HepG2 (cell line): ENCODE data around the gene PCYOX1L. TPM values are rescaled to one million over a fixed set of nuclear protein-coding genes. Genes with fewer than 3 reads are reported as not detected.

Source experiments
- AHR ChIP-seq: IDR thresholded peaks from 2 replicates; pipeline ENCODE4 v1.6.1; 2018; ENCODE audit warnings: missing genetic modification reagents, missing compliant biosample characterization
- ATF2 ChIP-seq: sonication (generic); formaldehyde crosslinking; IDR thresholded peaks from 2 replicates; pipeline ENCODE4 v1.4.0; 2020; ENCODE audit warnings: missing genetic modification reagents
- CAMTA2 ChIP-seq: sonication (generic); formaldehyde crosslinking; IDR thresholded peaks from 2 replicates; pipeline ENCODE4 v1.4.0; 2020; ENCODE audit warnings: mild to moderate bottlenecking, missing genetic modification reagents, borderline replicate concordance
- CC2D1A ChIP-seq: sonication (generic); formaldehyde crosslinking; IDR thresholded peaks from 2 replicates; pipeline ENCODE4 v1.8.1; 2023; ENCODE audit warnings: mild to moderate bottlenecking, missing genetic modification reagents
- ERF ChIP-seq: IDR thresholded peaks from 2 replicates; pipeline ENCODE4 v1.6.1; 2018; ENCODE audit warnings: missing biosample characterization, missing genetic modification reagents
- FUBP1 ChIP-seq: sonication (generic); formaldehyde crosslinking; IDR thresholded peaks from 2 replicates; pipeline ENCODE4 v1.5.1; 2020; ENCODE audit warnings: missing genetic modification reagents, mild to moderate bottlenecking, borderline replicate concordance
- HNF1B ChIP-seq: sonication (generic); formaldehyde crosslinking; IDR thresholded peaks from 2 replicates; pipeline ENCODE4 v1.5.1; 2020; ENCODE audit warnings: mild to moderate bottlenecking, moderate library complexity, missing genetic modification reagents
- ISL2 ChIP-seq: sonication (generic); formaldehyde crosslinking; IDR thresholded peaks from 2 replicates; pipeline ENCODE4 v1.5.0; 2020; ENCODE audit warnings: missing genetic modification reagents
- KDM5B ChIP-seq: sonication (generic); formaldehyde crosslinking; IDR thresholded peaks from 2 replicates; pipeline ENCODE4 v1.4.0; 2020; ENCODE audit warnings: missing genetic modification reagents, mild to moderate bottlenecking, borderline replicate concordance
- MED8 ChIP-seq: sonication (generic); formaldehyde crosslinking; IDR thresholded peaks from 2 replicates; pipeline ENCODE4 v1.8.1; 2023; ENCODE audit warnings: mild to moderate bottlenecking, missing genetic modification reagents; ENCODE audit not compliant: insufficient replicate concordance
- REST ChIP-seq, 2 experiments: IDR thresholded peaks; 2 replicates each; pipeline ENCODE4 v1.6.1; 2011 to 2012; ENCODE audit warnings: low read length in 2 of 2, borderline replicate concordance in 1 of 2, low read depth in 1 of 2, mild to moderate bottlenecking in 1 of 2, moderate library complexity in 1 of 2
- TFAP4 ChIP-seq: sonication (generic); IDR thresholded peaks from 2 replicates; pipeline ENCODE4 v1.6.1; 2016; ENCODE audit warnings: low read depth, borderline replicate concordance
- TRAFD1 ChIP-seq: sonication (generic); formaldehyde crosslinking; IDR thresholded peaks from 2 replicates; pipeline ENCODE4 v1.5.1; 2020; ENCODE audit warnings: missing genetic modification reagents, mild to moderate bottlenecking, borderline replicate concordance
- ZFP36L2 ChIP-seq: sonication (generic); formaldehyde crosslinking; IDR thresholded peaks from 2 replicates; pipeline ENCODE4 v1.4.0; 2020; ENCODE audit warnings: missing genetic modification reagents
- ZNF230 ChIP-seq: sonication (generic); formaldehyde crosslinking; IDR thresholded peaks from 2 replicates; pipeline ENCODE4 v1.4.0; 2020; ENCODE audit warnings: mild to moderate bottlenecking, missing genetic modification reagents
- ZNF282 ChIP-seq: fragments of 450-650 bp; IDR thresholded peaks from 2 replicates; pipeline ENCODE4 v1.6.1; 2018; ENCODE audit not compliant: partially characterized antibody
- ZNF546 ChIP-seq: sonication (generic); formaldehyde crosslinking; conservative IDR thresholded peaks from 2 replicates; pipeline ENCODE4 v1.8.1; 2023; ENCODE audit warnings: mild to moderate bottlenecking, missing genetic modification reagents
- polyA plus RNA-seq, 8 experiments: library from polyadenylated mRNA; depleted of rRNA in 3 of 8; stranded (reverse) in 7 of 8; unstranded in 1 of 8; fragments of >200 nt; fragmentation: Illumina TruSeq in 4 of 8; extraction: Trizol in 4 of 8; gene quantifications; 2 replicates each; pipeline versions ENCODE4 v1.2.1 to v1.2.3, GENCODE V29; 2011 to 2016; ENCODE audit warnings: low read depth in 4 of 8, missing spikeins in 1 of 8, mixed read lengths in 1 of 8; ENCODE audit not compliant: insufficient read depth in 1 of 8
- total RNA-seq, 5 experiments: library from RNA; depleted of rRNA; stranded (reverse); fragments of >200 nt; fragmentation: Illumina TruSeq; extraction: Trizol; gene quantifications; 2 replicates each; pipeline ENCODE4 v1.2.3, GENCODE V29; 2016; ENCODE audit warnings: low read depth in 1 of 5

PCYOX1L gene
- total and polyA plus RNA-seq, 2 of the 13 experiments (the other 11 are each of a cell fraction or from before 2014, with no cell fraction given): 1.00 to 3.7 TPM

- TF ChIP-seq ATF2: no peak
- TF ChIP-seq KDM5B: peak; percentile 89; the same call in 1 of the 2 replicates
- peak; percentile 89 for TF ChIP-seq AHR (CRISPR knock-in tag)
- TF ChIP-seq ZNF230: peak; percentile 63; the same call in 1 of the 2 replicates
- TF ChIP-seq CAMTA2 (CRISPR knock-in tag): no peak
- TF ChIP-seq MED8 (CRISPR knock-in tag): peak; percentile 48
- TF ChIP-seq ZNF546 (CRISPR knock-in tag): no peak
- peak; percentile 90 for TF ChIP-seq ERF (CRISPR knock-in tag)
- no peak for TF ChIP-seq TRAFD1
- TF ChIP-seq HNF1B (CRISPR knock-in tag): no peak; the same call in none of the 2 replicates
- TF ChIP-seq CC2D1A: no peak
- peak in 1 of 2 experiments; percentile 68; a peak in 1 of 4 replicates for TF ChIP-seq REST (IDR thresholded peaks at IDR 0.05; ENCODE audit: borderline replicate concordance in 1 of 2, low read depth in 1 of 2, low read length in 2 of 2)
- no peak for TF ChIP-seq ZNF282
- peak; percentile 51 for TF ChIP-seq ISL2
- TF ChIP-seq FUBP1: no peak
- TF ChIP-seq TFAP4: peak; percentile 24; the same call in 1 of the 2 replicates
- no peak for TF ChIP-seq ZFP36L2 (CRISPR knock-in tag)
These were observed 12.5 kb upstream of the PCYOX1L start, which contains the start of gene GRPEL2 (continued) for GRCh38 chr5:149345147-149345891.
